Activated effector memory CD4-positive, alpha-beta T cell treated with Interleukin-2 at 50 U/mL for 16 hours (primary cell): ENCODE measurements around the gene NAB2.
A peak's percentile ranks its signal among the peaks of the same experiment; 100 is the strongest.

Experiments used
- DNase-seq: peaks from one replicate; pipeline ENCODE4 v3.0.0-alpha.2; 2020

The NAB2 gene

DNA sequence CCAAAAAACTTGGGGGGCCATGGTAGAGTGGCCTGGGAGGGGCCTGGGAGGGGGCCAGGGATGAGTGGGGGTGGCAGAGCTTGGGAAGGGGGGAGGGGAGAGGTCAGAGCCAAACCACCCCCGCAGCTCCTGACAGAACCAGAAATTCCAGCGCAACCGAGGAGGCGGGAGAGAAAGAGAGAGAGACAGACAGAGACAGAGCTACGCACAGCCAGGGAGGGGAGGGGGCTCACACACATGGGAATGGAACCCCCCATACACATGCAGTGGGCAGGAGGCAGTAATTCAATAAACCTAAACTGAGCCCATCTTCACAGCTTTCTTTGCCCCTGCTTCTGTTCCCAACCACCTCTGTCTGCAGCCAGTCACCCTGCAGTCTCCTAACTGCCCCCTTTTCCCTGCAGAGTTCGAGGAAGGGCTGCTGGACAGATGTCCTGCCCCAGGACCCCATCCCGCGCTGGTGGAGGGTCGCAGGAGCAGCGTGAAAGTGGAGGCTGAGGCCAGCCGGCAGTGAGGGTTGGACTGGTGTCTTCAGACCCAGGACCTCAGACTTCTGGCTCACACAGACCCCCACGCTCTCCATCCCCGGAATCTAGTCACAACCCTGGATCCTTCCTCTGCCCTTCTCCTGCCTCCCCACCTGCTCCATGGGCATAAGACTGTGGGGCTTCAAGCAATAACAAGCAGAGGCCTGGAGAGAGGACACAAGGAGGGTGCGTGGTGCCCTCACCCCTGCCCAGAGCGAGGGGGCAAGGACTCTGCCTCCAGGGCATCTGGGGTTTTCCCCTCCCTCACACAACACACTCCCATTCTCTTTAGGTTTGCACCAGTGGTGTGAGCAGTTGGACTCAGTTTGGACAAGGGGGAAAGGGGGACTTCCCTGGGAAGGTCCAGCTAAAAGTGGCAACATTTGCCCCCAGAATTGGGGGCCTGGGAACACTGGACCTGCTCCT, 5.6 kb downstream of the NAB2 start:
- no peak for DNase-seq

DNA sequence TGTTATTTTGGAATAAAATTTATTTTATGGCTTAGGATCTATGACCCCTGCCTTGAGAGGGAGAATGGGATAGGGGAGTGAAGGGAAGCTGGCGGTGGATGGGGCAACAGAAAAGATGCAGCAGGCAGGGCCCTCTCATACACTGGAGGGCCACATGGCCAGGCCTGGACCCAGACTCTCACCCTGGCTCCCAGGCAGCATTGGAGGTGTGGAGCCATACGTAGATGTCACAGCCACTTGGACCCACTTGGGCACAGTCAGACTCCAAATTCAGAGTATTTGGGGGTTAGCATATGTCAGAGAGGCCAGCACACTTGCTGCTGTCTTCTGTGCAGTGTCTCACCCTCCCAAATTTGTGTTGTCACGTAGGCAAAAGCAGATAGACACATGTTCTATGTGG, 6.5 kb downstream of the NAB2 start:
- no peak for DNase-seq

DNA sequence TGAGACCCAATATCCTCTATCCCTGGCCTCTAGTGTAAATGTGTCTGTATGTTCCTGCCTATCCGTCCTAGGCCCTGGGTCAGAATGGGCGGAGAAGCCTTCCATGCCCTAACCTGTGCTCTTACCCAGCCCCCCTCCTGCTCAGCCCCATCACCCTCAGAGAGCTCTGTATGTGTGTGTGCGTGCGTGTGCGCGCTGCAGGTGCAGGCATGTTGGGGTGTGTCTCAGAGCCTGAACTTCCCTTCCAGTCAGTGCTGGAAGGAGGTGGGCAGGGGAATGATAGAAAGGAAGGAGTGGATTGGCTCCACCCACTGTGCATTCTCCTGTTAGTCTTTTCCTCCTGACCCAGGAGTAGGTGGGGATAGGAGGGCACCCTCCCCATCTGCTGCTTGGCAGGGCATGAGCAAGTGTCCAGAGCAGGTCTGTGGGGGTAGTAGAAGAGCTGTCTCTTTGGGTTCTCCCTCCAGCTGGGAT, 7.2 kb downstream of the NAB2 start:
- DNase-seq = no peak

DNA sequence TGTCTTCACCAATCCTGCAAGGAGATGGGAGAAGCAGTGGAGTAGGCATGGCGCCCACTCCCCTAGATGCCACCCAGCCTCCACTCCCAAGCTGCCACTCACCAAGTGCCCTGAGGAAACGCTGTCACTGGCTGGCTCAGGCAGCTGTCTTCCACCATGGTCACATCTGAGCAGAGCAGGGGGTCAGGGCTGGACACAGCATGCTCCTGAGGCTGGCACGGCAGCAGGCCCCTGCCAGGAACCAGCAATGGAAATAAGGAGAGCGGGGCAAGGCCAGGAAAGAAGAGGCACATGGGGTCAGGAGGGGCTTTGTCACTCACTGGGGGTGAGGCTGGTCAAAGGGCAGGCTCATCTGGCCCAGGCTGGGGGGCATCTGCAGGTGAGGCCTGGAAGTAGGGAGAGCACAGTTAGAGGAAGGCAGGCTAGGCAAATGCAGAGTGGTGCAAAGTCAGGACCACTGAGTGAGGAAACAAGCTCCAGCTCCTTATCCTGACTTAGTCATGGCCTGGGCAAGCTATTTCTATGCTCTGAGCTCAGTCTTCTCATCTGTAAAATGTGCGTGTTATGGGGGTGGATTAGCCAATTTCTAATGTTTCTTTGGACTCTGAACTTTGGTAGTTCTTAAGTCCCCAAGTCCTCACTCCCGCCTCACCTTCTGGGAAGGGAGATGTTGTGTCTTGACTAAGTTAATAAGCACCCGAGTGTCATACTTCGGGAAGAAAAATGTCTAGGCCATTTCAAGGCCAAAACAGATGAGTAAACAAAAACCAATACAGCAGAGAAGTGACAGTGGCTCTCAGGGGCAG, 8.0 kb downstream of the NAB2 start:
- no peak for DNase-seq

DNA sequence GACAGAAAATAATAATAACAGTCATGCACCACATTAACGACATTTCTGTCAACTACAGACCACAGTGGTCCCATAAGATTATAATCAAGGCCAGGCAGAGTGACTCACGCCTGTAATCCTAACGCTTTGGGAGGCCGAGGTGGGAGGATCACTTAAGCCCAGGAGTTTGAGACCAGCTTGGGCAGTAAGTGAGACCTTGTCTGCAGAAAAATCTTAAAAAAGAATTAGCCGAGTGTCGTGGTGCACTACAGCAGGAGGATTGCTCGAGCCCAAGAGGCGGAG, 8.6 kb downstream of the NAB2 start:
- no peak for DNase-seq

DNA sequence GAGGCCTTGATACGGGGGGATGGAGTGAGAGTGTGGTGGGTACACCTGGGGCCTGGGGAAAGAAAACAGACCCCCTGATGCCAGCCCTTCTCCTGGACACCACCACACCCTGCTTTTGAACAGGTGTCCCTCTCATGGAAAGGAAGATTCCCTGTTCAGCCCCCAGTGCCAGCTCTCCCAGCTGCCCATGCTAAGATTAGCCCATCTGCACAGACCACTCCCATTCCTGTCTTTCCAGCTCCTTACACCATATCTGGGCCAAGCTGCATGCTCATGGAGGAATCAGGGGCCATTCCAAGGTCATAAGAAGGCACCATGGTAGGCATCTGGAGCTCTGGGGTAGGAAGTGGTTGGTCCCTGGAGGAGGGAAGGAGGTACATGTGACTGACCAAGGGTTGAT, 9.6 kb downstream of the NAB2 start:
- no peak for DNase-seq

DNA sequence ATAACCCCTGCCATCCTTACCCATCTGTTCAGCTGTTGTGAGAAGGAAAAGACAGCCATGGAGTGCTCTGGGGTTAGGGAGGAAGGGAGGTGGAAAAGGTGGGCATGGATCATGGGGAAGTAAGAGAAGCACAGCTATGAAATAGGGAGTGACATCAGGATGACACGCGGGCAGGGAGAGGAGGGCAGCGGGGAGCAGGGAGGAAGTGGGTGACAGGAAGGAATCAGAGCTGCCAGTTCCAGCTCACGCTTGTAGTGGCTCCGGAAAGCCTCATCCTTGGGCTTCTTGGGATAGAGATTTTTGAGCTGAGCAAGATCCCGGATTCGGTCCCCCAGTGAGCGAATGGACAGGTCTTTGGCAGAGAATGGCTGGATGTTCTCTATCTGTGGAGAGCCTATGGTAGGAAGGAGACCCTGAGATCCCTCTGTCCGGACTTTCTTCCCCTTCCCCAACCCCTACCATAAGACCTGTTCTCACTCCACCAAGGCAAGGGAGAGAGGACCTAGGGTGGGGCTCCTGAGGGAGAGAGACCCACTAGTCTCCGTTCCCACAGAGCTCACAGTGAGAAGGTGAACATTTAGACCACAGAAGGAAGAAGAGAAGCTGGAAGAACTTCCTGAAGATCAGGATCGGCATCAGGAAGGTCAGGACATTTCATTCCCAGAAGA, 10.3 kb downstream of the NAB2 start:
- no peak for DNase-seq

DNA sequence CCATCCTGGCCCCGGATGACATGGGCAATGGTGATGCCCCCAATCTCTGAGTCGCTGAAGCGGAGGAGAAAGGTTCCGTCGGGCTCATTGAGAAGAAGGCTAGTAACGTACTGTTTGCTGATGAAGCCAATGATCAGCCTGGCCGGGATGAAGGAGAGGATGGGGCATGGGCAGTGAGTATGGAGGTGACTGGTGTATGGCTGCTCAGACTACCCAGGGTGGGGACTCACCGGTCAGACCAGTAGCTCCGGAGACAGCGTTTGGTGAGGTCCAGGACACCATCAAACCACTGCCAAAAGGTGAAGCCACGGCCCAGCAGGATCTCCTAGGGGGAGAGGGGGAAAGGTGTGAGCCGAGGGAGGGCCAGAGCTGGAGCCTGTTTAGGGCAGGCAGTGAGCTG, 10.9 kb downstream of the NAB2 start:
- no peak for DNase-seq

DNA sequence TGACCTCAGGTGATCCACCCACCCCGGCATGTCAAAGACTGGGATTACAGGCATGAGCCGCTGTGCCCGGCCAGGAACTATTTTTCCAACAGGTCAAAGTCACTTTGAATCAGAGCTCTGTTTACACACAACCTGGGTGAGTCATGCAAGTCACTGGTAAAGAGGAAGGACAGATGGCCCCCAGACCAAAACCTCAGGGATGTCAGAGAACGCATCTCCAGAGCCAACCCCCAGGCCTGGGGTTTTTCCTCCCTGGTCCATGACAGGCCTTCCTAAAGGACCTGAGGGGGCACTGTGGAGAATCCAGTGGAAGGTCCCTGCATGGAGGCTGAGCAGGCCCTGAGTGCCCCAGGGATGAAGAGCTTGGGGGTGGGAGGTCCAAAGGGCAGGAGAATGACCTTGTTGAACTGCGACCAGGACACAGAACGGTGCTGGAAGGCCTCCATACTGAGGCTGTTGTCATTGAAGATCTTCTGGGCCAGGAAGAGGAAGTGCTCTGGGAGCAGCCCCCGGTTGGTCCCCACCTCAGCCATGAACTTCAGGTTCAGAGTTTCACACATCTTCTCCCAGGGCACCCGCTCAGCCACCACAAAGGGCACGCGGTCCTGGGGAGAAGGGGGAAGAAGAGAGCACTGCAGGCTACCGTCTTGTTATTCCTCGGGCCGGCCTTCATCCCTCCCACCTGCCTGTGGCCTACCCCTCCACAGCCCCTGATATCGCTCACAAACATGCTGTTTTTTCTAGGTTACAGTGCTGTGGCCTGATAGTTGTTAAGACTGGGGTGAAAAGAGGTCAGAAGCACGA, 13.2 kb downstream of the NAB2 start:
- no peak for DNase-seq

DNA sequence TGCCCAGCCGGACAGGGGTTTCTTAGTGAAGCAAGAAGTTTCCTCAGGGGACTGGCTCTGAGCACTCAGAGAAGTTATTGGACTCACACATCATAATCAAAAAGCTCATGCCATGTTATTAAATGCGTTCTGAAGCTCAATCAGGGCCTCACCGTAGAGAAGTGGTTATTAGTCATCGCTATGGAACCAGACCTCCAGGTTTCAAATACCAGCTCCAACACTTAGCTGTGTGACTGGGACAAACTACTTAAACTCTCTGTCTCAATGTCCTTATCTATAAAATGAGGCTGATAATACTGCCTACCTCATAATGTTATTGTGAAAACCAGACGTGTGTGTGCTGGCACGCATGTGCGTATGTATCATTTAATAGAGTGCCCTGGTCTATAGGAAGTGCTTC, 14.9 kb downstream of the NAB2 start:
- no peak for DNase-seq

DNA sequence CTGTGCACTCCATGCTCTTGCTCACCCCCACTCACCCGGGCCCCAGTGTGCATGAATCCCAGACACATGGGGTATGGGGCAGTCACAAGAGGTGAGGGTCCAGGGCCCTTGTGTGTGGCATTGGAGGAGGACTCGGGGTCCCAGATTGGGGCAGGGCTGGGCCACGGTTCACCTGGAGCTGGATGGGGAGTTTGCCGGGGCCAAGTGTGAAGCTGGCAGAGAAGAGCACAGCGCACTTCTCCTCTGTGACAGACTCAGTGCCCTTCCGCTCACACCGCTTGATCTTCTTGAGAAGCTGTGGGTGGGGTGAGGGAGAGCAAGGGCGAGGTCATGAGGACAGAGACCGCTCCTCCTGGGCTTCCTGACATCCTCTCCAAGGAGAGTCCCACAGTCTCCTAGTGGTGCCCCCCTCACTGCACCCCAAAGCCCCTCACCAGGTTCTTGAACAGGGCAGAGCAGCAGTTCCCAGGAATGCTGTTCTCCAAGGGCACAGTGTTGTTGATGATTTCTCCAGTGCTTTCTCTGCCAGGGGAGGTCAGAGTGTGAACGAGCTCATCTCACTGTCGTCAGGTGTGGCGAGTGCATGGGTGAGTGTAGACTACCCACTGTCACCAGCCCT, 15.5 kb downstream of the NAB2 start:
- DNase-seq = no peak

DNA sequence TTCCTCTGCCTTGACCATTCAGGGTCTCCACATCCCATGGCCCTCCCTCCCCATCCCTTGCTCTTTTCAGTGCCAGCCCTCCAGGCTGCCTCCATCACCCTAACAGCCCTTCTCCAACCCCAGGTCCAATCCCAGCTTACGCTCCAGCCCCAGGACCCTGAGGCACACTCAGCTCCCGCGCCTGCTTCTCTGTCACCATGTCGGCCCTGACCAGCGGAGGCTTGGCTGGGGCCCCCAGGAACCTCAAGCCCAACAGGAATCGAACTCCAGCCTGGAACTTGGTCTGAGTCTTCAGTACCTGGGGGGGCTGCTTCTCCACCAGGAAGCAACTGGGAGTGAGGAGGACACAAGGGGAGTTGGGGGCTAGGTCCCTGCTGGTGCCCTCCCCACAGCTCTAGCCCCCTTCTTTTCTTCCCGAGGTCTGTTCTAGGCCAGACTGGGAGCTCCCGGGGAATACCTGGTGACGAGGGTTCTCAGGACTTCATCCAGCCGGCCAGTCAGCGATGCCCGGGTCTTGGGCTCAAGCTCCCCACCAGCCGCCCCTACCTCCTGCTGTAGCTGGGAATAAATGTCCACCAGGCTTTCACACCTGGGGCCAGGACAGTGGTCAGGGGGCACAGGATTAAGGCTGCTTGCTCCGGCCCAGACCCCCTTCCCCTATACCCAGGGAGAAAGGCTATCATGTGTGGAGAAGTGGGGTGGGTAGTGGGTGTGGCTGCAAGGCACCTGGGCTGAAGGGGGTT, 16.3 kb downstream of the NAB2 start:
- DNase-seq = no peak

DNA sequence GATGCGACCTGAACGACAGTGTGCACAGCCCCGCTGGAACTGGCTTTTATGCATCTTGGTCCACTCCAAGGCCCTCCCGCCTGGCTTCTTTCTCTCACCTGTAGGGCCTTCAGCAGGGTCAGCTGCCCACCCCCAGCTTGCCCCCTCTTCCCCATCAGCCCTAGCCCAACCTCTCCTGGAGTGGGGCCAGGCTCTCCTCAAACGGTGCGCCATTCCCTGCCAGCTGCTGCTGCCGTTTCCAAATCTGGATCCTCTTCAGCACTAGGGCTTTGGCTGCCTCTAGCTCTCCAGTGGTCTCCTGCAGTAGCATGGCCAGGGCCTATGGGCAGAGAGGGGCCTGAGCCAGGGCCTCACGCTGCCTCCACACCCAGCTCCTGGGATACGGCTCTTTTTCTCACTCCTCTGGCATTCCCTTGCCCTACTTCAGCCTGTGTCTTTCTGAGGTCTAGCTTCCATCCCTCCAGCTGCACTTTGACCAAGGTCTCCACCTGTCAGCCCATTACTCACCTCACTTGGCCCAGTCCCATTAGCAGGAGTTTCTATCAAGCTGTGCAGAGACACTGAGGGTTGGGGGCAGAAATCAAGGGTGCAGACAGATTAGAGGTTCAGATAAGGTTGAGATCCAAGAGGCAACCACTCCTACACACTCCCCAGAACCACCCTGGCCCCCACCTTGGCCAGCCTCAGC, 17.3 kb downstream of the NAB2 start:
- no peak for DNase-seq

DNA sequence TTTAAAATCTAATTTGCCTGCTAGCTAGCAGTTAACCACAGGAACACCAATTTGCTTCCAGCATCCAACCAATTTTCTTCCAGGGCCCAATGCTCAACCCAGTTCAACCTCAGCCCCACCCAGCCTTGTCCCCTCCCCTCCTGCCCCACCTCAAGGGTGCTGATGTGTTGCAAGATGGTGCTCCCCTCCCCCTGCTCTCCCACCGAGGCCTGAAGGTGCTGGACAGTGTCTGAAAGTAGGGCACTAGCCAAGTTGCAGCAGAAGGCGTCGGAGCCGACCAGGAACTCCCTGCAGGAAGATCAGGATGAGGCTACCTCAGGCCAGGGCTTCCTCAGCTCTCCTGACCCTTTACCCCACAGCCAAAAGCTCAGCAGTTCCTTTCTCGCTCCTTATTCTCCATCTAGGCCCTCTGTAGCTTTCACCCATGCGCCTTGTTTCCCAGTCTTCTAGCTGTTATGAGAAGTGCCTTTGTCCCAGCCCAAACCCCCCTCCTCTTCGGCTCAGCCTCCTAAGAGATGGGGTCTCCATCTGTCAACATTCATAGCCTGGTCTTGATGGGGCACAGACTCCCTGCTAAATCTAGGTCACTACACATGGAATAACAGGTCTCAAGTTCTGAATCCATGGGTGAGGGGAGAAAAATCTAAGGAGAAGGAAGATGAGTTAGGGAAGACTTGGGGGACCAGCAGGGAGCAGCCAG, 18.7 kb downstream of the NAB2 start:
- no peak for DNase-seq

DNA sequence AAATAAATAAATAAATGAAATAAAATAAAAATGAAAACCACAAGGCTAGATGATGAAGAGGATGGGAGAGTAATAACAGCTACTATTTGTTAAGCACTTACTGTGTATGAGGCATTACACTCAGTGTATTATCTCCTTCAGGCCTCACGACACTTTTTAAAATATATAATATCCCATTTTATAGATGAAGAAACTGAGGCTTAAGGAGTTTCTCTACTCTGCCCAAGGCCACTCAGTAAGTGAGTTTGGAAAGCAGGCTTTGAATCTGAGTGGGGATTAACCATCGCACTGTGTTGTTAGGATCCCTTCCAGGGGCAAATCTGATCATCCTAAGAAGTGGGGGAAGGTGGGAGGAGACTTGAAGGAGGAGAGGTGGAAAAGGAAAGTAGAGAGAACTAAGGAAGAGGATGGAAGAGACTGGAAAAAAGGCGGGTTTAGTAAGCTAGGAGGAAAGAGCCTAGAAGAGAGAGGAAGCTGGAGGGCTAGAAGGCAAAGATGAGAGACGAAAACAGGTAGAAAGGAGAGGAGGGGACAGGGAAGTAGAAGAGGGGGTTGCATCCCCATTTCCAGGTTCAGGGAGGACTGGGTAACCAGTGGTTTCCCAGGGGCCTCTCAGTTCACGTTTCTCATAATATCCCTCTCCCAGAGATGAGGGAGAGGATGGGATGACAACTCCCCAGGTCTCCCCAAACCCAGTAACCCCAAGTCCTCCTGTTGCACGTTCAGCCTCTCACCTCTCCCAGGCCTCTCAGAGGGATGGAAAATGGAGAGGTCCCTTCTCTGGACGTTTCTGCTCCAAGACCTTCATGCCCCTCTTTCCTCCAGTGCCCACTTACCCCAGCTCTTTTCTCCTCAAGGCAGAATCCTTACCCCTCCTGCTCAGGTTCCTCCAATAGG, 20.5 kb downstream of the NAB2 start:
- no peak for DNase-seq

DNA sequence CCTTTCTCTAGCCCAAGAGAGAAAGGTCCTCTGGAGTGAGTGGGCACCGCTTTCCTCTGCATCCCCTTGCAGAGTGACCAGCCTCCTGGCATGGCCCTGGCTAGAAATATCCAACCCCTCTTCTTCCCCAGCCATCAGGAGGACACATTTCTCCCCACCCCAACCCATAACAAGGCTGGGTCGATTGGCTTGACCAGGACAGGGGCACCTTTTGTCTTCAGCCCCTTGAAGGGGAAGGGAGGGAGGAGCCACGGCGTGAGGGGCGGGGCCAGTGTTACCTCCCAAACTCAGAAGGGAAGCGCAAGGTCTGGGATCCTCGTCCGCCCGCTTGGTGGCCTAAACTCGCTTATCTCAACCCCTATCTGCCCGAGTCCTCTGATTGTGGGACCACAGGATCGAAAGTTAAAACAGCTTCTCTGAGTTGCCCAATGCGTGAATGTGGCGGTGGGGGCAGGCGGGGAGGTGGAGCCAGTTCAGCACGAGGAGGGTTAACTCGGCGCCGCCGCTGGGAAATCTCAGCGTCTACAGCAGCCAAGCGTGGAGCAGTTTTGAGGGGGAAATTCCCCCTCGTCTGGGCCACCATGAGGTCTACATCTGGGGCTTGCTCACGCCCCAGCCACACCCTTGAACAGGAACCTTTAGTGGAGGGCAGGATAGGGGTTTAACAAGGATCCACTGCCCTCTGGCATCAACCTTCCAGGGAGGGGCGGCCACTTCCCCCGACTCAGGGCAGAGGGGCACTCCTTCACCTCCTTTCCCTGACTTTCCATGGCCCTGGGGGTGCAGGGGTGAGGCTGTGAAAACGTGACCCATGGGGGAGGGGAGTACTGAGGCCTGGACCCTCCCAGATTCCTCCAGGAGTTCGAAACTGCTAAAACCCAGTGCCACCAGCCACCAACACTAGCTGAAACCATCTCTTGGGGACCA, 21.5 kb downstream of the NAB2 start:
- DNase-seq = peak; percentile 46

DNA sequence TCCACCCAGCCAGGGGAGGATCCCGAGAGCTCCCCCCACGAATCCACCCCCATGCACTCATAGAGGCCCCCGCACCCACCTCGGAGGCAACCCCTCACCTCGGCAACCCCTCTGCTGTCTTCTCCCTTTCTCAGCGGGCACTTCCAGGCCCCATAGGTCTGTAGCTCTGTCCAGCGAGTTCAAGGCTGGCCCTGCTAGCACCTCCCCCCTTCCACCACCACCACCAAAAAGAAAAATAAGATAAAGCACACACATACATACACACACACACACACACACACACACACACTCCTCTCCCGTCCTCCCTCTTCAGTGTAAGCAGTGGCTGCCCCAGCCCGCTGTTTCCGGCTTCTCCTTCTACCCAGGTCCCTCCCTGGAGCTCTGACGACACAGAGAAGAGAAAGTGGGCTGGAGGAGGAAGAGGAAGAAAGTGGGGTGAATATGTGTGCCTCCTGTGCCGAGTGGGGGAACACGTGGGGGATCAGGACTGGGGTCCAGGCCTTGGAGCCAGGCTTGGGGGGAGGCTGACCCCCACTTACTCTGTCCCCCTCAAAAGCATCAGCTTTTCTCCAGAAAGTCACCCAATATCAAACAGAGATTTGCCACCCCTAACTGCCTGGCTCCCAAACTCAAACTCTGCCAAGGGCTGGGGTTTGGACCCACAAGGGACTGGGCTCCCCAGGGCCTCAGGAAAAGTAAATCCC, 22.3 kb downstream of the NAB2 start, which contains the start of gene STAT6:
STAT6 (minus strand) TSS at position 332 of the 704 bp plus-strand sequence. CDS start 3,084 bp downstream, outside the sequence.
- peak; percentile 75 for DNase-seq
